Endothelial cell of umbilical vein (primary cell): Measurements from ENCODE around the gene ZNF322. TPM values are rescaled to one million over a fixed set of nuclear protein-coding genes. Genes with fewer than 3 reads are reported as not detected.

Experiments
- BruUV-seq: library from RNA; stranded (reverse); fragments of 400-500 nt; replicated peaks from 2 replicates; lab custom pipeline; 2021; lab: Mats Ljungman, UMichigan
- CTCF ChIA-PET: fragments of 300-600, 350-600 bp; sonication (Branson Sonifier 250); formaldehyde crosslinking; loops from one replicate; lab custom pipeline; 2021; ENCODE audit warnings: antibody characterized with exemption, inconsistent platforms; lab: Charles Lee
- POLR2A ChIA-PET: fragments of 300-600, 350-600 bp; sonication (Branson Sonifier 250); formaldehyde crosslinking; loops from one replicate; lab custom pipeline; 2021; ENCODE audit warnings: antibody characterized with exemption, inconsistent platforms; lab: Charles Lee
- DNase-seq: peaks from one replicate; pipeline ENCODE4 v3.0.0-alpha.2; 2011; ENCODE audit warnings: low read depth, low spot score
- FAIRE-seq: peaks from 2 replicates; lab custom pipeline; 2011; peaks lifted over from hg19 to GRCh38; lab: Jason Lieb, UNC
- H2AFZ ChIP-seq: 2 replicates; pipeline ENCODE4 v1.6.0; 2012; ENCODE audit warnings: low read depth, low read length, control low read depth, inconsistent platforms
- H3K27ac ChIP-seq: 2 replicates; pipeline ENCODE4 v1.5.1; 2011; ENCODE audit warnings: low read depth, mild to moderate bottlenecking, control low read depth, low read length, moderate library complexity; ENCODE audit not compliant: insufficient read depth
- H3K27me3 ChIP-seq, 2 experiments: 2 replicates each; pipeline versions ENCODE4 v1.6.0 to v1.6.1; 2011; ENCODE audit warnings: low read length in 2 of 2, mixed read lengths in 1 of 2; ENCODE audit not compliant: control insufficient read depth in 2 of 2, insufficient read depth in 2 of 2
- H3K36me3 ChIP-seq, 2 experiments: 2 replicates in 1 of 2; 3 replicates in 1 of 2; pipeline ENCODE4 v1.5.1; 2011; ENCODE audit warnings: low read length in 2 of 2, mild to moderate bottlenecking in 1 of 2, moderate library complexity in 1 of 2; ENCODE audit not compliant: control insufficient read depth in 2 of 2, insufficient read depth in 2 of 2; ENCODE audit errors: extremely low read depth in 1 of 2
- H3K4me1 ChIP-seq: 3 replicates; pipeline ENCODE4 v1.5.1; 2011; ENCODE audit warnings: mild to moderate bottlenecking, low read length; ENCODE audit not compliant: control insufficient read depth, insufficient read depth; ENCODE audit errors: extremely low read depth
- H3K4me2 ChIP-seq: 2 replicates; pipeline ENCODE4 v1.6.1; 2011; ENCODE audit warnings: low read length, control low read depth, mixed read lengths; ENCODE audit not compliant: insufficient read depth
- H3K4me3 ChIP-seq, 3 experiments: fragments of 200-600 bp in 1 of 3; sonication (generic), shearing (Covaris generic) in 1 of 3; replicated peaks in 1 of 3; 2 replicates each; pipeline ENCODE4 v1.5.1; 2011 to 2016; ENCODE audit warnings: control low read depth in 3 of 3, low read length in 3 of 3, mild to moderate bottlenecking in 2 of 3, inconsistent platforms in 1 of 3, low read depth in 1 of 3, moderate library complexity in 1 of 3; ENCODE audit not compliant: insufficient read depth in 1 of 3
- H3K79me2 ChIP-seq: 2 replicates; pipeline ENCODE4 v1.6.0; 2012; ENCODE audit warnings: low read length, inconsistent platforms; ENCODE audit not compliant: control insufficient read depth, insufficient read depth
- H3K9ac ChIP-seq: replicated peaks from 2 replicates; pipeline ENCODE3; 2011; ENCODE audit warnings: low read length, control low read depth; ENCODE audit not compliant: insufficient read depth; ENCODE audit errors: extremely low read depth
- H3K9me1 ChIP-seq: replicated peaks from 3 replicates; pipeline ENCODE4 v1.6.0; 2011; ENCODE audit warnings: mild to moderate bottlenecking, low read length; ENCODE audit not compliant: control insufficient read depth, insufficient read depth; ENCODE audit errors: extremely low read depth
- H3K9me3 ChIP-seq: replicated peaks from 2 replicates; pipeline ENCODE4 v1.5.1; 2012; ENCODE audit warnings: low read length, inconsistent platforms; ENCODE audit not compliant: control insufficient read depth, insufficient read depth
- H4K20me1 ChIP-seq: replicated peaks from 2 replicates; pipeline ENCODE3; 2011; ENCODE audit warnings: mild to moderate bottlenecking, low read length; ENCODE audit not compliant: control insufficient read depth, insufficient read depth; ENCODE audit errors: extremely low read depth
- EZH2 ChIP-seq: IDR thresholded peaks from 2 replicates; pipeline ENCODE4 v1.6.1; 2012; ENCODE audit warnings: borderline replicate concordance, low read depth, mild to moderate bottlenecking, moderate library complexity, low read length, inconsistent platforms; ENCODE audit not compliant: severe bottlenecking
- FOS ChIP-seq: IDR thresholded peaks from 2 replicates; pipeline ENCODE4 v1.6.1; 2011; ENCODE audit warnings: mild to moderate bottlenecking, low read length, moderate library complexity, borderline replicate concordance; ENCODE audit not compliant: insufficient read depth
- GATA2 ChIP-seq: IDR thresholded peaks from 2 replicates; pipeline ENCODE4 v1.7.0; 2011; ENCODE audit warnings: low read depth, mild to moderate bottlenecking, moderate library complexity, mixed read lengths, low read length; ENCODE audit not compliant: insufficient read length, insufficient read depth
- JUN ChIP-seq: IDR thresholded peaks from 2 replicates; pipeline ENCODE4 v1.6.1; 2011; ENCODE audit warnings: borderline replicate concordance, low read depth; ENCODE audit not compliant: insufficient read length, insufficient read depth
- MYC ChIP-seq: IDR thresholded peaks from one replicate; pipeline ENCODE4 v1.6.1; 2011; ENCODE audit warnings: mild to moderate bottlenecking, low read depth, low read length
- POLR2A ChIP-seq: IDR thresholded peaks from 2 replicates; pipeline ENCODE4 v1.6.1; 2012; ENCODE audit warnings: low read depth, mild to moderate bottlenecking, control low read depth, low read length
- POLR2AphosphoS5 ChIP-seq: IDR thresholded peaks from 2 replicates; pipeline ENCODE4 v1.6.1; 2012; ENCODE audit warnings: low read depth, mild to moderate bottlenecking, control low read depth, low read length, moderate library complexity; ENCODE audit not compliant: insufficient read depth
- dilution Hi-C: fragments of 300-500 bp; cut with MboI; formaldehyde crosslinking; loops from one replicate; pipeline ENCODE4 v1.15.0; 2019; ENCODE audit warnings: low sequenced_read_pairs; ENCODE audit not compliant: extremely low pct_ligation_motif_present
- intact Hi-C: fragments of 100-400 bp; cut with micrococcal nuclease; formaldehyde crosslinking; loops from one replicate; pipeline ENCODE4 v1.10.0; 2022
- polyA plus RNA-seq, 4 experiments: library from polyadenylated mRNA; depleted of rRNA in 3 of 4; stranded (reverse) in 3 of 4; unstranded in 1 of 4; fragments of >200 nt; gene quantifications; 2 replicates each; pipeline versions ENCODE4 v1.2.1 to v1.2.3, GENCODE V29; 2011 to 2012; ENCODE audit warnings: missing spikeins in 1 of 4
- total RNA-seq: library from RNA; stranded (reverse); gene quantifications from 2 replicates; pipeline ENCODE4 v1.2.3, GENCODE V29; 2021
- TF ChIP-seq, protein P1 (sequence below), 2 donors: IDR thresholded peaks; 1 replicate in 1 of 2; 2 replicates in 1 of 2; pipeline ENCODE4 v1.5.1; 2011; ENCODE audit warnings: low read length in 2 of 2, mild to moderate bottlenecking in 2 of 2, moderate library complexity in 2 of 2, control low read depth in 1 of 2, inconsistent platforms in 1 of 2, low read depth in 1 of 2; ENCODE audit not compliant: insufficient read depth in 1 of 2; ENCODE audit errors: extremely low read depth in 1 of 2
- TF ChIP-seq, protein P2 (sequence below): IDR thresholded peaks from 2 replicates; pipeline ENCODE4 v1.6.1; 2011; ENCODE audit not compliant: insufficient read depth, insufficient read length

ZNF322 gene
- total and polyA plus RNA-seq, 2 donors (not counting 3 experiments of a cell fraction or from before 2014, with no cell fraction given), result 3.4 to 17.0 TPM

DNA sequence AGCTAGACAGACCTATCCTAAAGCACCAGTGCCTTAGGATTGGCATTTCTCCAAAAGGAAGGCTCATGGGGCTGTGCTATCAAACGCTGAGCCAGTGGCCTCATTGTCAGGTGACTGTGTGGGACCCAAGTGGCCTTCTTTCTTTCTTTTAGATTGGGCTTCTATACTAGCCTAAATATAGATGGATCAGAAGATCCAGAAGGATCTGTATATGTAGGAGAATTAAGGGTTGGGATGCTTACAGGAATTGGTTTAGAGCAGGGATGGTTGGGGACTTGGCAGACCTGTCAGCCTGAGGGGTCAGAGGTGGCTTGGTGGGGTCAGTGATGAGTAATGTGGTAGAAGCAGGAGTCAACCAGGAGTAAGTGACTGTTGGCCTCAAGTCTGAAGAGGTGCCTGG is 47.9 kb downstream of the ZNF322 start:
- Histone ChIP-seq H3K27ac (no peak overlapping the region), H3K27me3 (peaks cover 43 to 56% of the 10 kb centered on the region in 2 experiments), H4K20me1 (no peaks in the 10 kb centered on the region), H3K9ac (no peak overlapping the region), H3K9me1 (no peaks in the 10 kb centered on the region), H3K4me3 (no peak overlapping the region), H3K79me2 (no peaks in the 10 kb centered on the region), H3K4me1 (peaks cover 7% of the 10 kb centered on the region), H3K36me3 (no peaks in the 10 kb centered on the region), H3K9me3 (no peaks in the 10 kb centered on the region), H3K4me2 (no peak overlapping the region), H2AFZ (no peak overlapping the region)
- POLR2A ChIA-PET, result no interaction called here
- no TSS peak for BruUV-seq
- TF ChIP-seq GATA2 (no peak), POLR2AphosphoS5 (no peak), JUN (no peak), MYC (no peak), FOS (no peak), EZH2 (no peak), POLR2A (no peak)
- TF ChIP-seq, protein P1, sequence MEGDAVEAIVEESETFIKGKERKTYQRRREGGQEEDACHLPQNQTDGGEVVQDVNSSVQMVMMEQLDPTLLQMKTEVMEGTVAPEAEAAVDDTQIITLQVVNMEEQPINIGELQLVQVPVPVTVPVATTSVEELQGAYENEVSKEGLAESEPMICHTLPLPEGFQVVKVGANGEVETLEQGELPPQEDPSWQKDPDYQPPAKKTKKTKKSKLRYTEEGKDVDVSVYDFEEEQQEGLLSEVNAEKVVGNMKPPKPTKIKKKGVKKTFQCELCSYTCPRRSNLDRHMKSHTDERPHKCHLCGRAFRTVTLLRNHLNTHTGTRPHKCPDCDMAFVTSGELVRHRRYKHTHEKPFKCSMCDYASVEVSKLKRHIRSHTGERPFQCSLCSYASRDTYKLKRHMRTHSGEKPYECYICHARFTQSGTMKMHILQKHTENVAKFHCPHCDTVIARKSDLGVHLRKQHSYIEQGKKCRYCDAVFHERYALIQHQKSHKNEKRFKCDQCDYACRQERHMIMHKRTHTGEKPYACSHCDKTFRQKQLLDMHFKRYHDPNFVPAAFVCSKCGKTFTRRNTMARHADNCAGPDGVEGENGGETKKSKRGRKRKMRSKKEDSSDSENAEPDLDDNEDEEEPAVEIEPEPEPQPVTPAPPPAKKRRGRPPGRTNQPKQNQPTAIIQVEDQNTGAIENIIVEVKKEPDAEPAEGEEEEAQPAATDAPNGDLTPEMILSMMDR (IDR thresholded peaks at IDR 0.05; ENCODE audit: extremely low read depth in 1 of 2, insufficient read depth in 1 of 2, low read depth in 1 of 2, low read length in 2 of 2), result no peak
- TF ChIP-seq, protein P2, sequence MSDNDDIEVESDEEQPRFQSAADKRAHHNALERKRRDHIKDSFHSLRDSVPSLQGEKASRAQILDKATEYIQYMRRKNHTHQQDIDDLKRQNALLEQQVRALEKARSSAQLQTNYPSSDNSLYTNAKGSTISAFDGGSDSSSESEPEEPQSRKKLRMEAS, result no peak
- DNase-seq (no peak), FAIRE-seq (no peak)
- CTCF ChIA-PET, result no interaction called here
- intact Hi-C loops, result no loop called here
- dilution Hi-C loops, result no loop called here
